ENCODE measurements around the gene FGF19.

Gene FGF19

GRCh38 chr11:69654001-69654659, 49.7 kb downstream of the FGF19 start:
- no peak for DNase-seq

- DNase-seq: no peak
Observed at GRCh38 chr11:69653406-69653960, 50.3 kb downstream of the FGF19 start.

- no peak for DNase-seq
Observed at GRCh38 chr11:69652999-69653398, 50.8 kb downstream of the FGF19 start.

- DNase-seq: no peak
Observed at GRCh38 chr11:69651834-69652620, 51.8 kb downstream of the FGF19 start.

GRCh38 chr11:69650832-69651344, 52.9 kb downstream of the FGF19 start:
- no peak for DNase-seq

- DNase-seq: no peak
Observed at GRCh38 chr11:69650081-69650831, 53.6 kb downstream of the FGF19 start.

- DNase-seq: no peak
Observed at GRCh38 chr11:69649576-69649900, 54.3 kb downstream of the FGF19 start.

GRCh38 chr11:69648679-69649575, 54.9 kb downstream of the FGF19 start:
- no peak for DNase-seq

Measured in hematopoietic multipotent progenitor cell treated with erythropoietin and hydrocortisone succinate and interleukin-3 and kit ligand, for 6 days (in vitro differentiated cells).